NB4 (cell line): ENCODE results near the gene USP21.

ENCODE experiments used
- DNase-seq: peaks from one replicate; pipeline ENCODE4 v3.0.0; 2010; ENCODE audit warnings: low read depth
- H3K4me3 ChIP-seq: one replicate; pipeline ENCODE4 v1.5.1; 2011; ENCODE audit warnings: mild to moderate bottlenecking, low read depth, low read length, moderate library complexity
- CTCF ChIP-seq: IDR thresholded peaks from one replicate; pipeline ENCODE4 v1.5.1; 2012; ENCODE audit warnings: low read depth, low read length
- MYC ChIP-seq: IDR thresholded peaks from 2 replicates; pipeline ENCODE4 v1.6.1; 2011; ENCODE audit warnings: low read depth, low read length
- POLR2A ChIP-seq: IDR thresholded peaks from 2 replicates; pipeline ENCODE4 v1.6.1; 2011; ENCODE audit warnings: mild to moderate bottlenecking; ENCODE audit not compliant: insufficient read length; ENCODE audit errors: extremely low read depth
- TF ChIP-seq, protein P1 (sequence below): IDR thresholded peaks from 2 replicates; pipeline ENCODE4 v1.6.1; 2011; ENCODE audit warnings: low read depth, low read length

Gene USP21

DNA sequence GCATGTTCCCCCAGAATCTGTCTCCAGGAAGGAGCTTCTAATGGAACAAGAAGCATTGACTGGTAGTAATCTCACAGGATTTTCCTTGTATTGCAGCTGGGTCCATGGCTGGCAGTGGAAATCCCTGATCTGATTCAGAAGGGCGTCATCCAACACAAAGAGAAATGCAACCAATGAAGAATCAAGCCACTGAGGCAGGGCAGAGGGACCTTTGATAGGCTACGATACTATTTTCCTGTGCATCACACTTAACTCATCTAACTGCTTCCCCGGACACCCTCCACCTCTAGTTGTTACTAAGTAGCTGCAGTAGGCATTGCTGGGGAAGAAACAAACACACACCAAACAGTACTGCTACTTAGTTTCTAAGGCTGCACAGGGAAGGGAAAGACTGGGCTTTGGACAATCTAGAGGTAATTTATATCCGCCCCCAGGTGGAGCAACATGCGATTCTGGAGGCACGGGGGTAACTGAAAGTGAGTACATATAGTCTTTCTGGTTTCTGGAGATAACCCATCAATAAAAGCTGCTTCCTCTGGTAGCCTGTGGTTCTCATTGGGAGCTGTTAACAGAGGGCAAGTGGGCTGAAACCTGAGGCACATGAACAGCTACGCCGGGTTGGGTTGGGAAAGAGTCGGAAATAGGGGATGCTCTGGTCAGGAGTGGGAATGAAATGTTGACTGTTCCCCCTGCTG, 837 bp upstream of the USP21 start:
- no peak for DNase-seq
- H3K4me3 ChIP-seq, result peak overlapping the region; percentile 50
- TF ChIP-seq, protein P1, sequence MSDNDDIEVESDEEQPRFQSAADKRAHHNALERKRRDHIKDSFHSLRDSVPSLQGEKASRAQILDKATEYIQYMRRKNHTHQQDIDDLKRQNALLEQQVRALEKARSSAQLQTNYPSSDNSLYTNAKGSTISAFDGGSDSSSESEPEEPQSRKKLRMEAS, result no peak
- TF ChIP-seq POLR2A (no peak), CTCF (no peak), MYC (no peak)

- TF ChIP-seq POLR2A (no peak), CTCF (no peak), MYC (no peak)
- TF ChIP-seq, protein P1, result no peak
- H3K4me3 ChIP-seq, result peak overlapping the region; percentile 85
- no peak for DNase-seq
Measured at GRCh38 chr1:161159913-161160243, 578 bp downstream of the USP21 start.

- no peak overlapping the region for H3K4me3 ChIP-seq
- no peak for DNase-seq
- TF ChIP-seq MYC (no peak), POLR2A (no peak), CTCF (no peak)
- TF ChIP-seq, protein P1, result no peak
Measured at GRCh38 chr1:161160671-161161145, 1.4 kb downstream of the USP21 start.

DNA sequence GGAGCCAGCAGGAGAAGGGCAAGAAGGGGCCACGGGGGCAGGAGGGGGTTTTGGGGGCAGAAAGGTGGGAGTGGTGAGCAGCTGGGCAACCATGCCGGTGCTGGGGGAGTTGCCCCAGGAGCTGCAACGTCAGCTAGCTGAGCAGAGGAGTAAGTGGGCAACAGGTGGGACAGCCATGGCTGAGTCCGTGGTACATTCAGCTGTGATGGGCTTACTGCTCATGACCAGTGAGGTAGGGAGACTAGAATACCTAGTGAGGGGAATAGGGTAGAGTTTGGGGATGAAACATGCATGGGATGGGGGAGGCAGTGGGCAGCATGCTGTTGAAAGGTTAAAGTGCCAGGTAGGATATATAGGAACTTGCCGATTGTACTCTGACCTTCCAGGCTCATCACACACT, 2.4 kb downstream of the USP21 start:
- H3K4me3 ChIP-seq, result no peak overlapping the region
- DNase-seq, result no peak
- TF ChIP-seq, protein P1, result no peak
- TF ChIP-seq MYC, result no peak
- no peak for TF ChIP-seq CTCF
- no peak for TF ChIP-seq POLR2A

- TF ChIP-seq, protein P1, result no peak
- TF ChIP-seq CTCF (no peak), POLR2A (no peak), MYC (no peak)
- no peak overlapping the region for H3K4me3 ChIP-seq
- no peak for DNase-seq
Measured at GRCh38 chr1:161162052-161162451, 2.8 kb downstream of the USP21 start.

DNA sequence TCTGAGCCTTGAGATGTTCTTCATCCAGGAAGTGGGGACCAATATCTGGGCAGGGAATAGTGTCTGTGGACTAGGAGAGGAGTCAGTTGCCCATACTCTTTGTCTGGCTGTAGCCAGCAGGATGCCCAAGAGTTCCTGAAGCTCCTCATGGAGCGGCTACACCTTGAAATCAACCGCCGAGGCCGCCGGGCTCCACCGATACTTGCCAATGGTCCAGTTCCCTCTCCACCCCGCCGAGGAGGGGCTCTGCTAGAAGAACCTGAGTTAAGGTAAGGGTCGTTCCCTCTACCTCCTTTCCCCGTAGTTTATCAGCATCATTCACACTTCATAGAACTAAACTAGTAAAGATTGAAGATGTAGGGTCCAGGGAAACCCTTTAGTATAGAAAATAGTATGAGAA, 3.5 kb downstream of the USP21 start:
- no peak overlapping the region for H3K4me3 ChIP-seq
- no peak for TF ChIP-seq POLR2A
- TF ChIP-seq, protein P1, result no peak
- TF ChIP-seq MYC, result no peak
- no peak for TF ChIP-seq CTCF
- DNase-seq, result no peak
